HG02759 (cell line): Measurements from ENCODE around the gene SELENOH.

Source experiments
- ATAC-seq: cut with Tn5 transposase; IDR thresholded peaks from one replicate; pipeline ENCODE4 v1.9.1; 2021; ENCODE audit warnings: mild to moderate bottlenecking, moderate library complexity; ENCODE audit not compliant: unreplicated experiment

SELENOH gene

GRCh38 chr11:57778318-57779037, 37.2 kb downstream of the SELENOH start:
- no peak for ATAC-seq

- no peak for ATAC-seq
Measured at GRCh38 chr11:57779276-57779675, 38.0 kb downstream of the SELENOH start.

- ATAC-seq: no peak
Measured at GRCh38 chr11:57781529-57781943, 40.2 kb downstream of the SELENOH start.

- ATAC-seq: peak; percentile 57
Measured at GRCh38 chr11:57785072-57785471, 43.8 kb downstream of the SELENOH start.

- ATAC-seq: no peak
Measured at GRCh38 chr11:57786436-57786835, 45.1 kb downstream of the SELENOH start.

- ATAC-seq: no peak
Measured at GRCh38 chr11:57787006-57787604, 45.8 kb downstream of the SELENOH start.

- ATAC-seq: peak; percentile 32
Measured at GRCh38 chr11:57787920-57788702, 46.8 kb downstream of the SELENOH start.

- no peak for ATAC-seq
Measured at GRCh38 chr11:57788703-57789088, 47.4 kb downstream of the SELENOH start.

GRCh38 chr11:57791321-57792059, 50.2 kb downstream of the SELENOH start:
- ATAC-seq: no peak

GRCh38 chr11:57792060-57792541, 50.8 kb downstream of the SELENOH start:
- ATAC-seq: peak; percentile 83

- ATAC-seq: peak; percentile 35
Measured at GRCh38 chr11:57792870-57793269, 51.6 kb downstream of the SELENOH start.
